ENCODE measurements around the gene TFAP2A. TPM values are rescaled to one million over a fixed set of nuclear protein-coding genes. Genes with fewer than 3 reads are reported as not detected.

TFAP2A gene
- total and polyA plus RNA-seq, 7 donors: 0.13 to 0.36 (median 0.27) TPM; not detected in 2

DNA sequence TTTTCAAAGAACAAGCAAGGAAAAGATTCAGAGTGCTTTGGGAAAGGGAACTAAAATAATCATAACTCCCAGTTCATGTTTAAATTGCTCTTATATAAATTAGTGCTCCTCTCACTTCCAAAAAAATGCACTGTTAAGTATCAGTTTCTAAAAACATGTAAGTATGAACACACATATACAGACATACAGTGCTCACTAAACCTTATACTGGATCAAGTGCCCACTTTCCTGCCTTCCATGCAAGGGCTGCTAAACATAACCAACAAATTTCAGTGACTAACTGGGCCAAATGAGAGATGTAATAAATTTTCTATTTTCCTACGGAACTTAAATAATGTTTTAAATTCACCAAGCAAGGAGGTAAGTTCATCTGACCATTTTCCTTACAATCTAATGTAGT is 6.4 kb downstream of the TFAP2A start:
- Histone ChIP-seq H3K4me1 (peaks cover 0 to 34% (median 30%) of the 10 kb centered on the region in 4 donors), H3K27me3 (peaks cover 47 to 70% (median 58%) of the 10 kb centered on the region in 3 donors), H3K9me3 (peaks cover 0 to 4% (median 0%) of the 10 kb centered on the region in 4 donors), H3K36me3 (no peaks in the 10 kb centered on the region), H3K4me3 (no peak overlapping the region), H3K27ac (no peak overlapping the region)
- TF ChIP-seq POLR2A (IDR thresholded peaks at IDR 0.05) (no peak), POLR2AphosphoS5 (IDR thresholded peaks at IDR 0.05) (no peak)
- TF ChIP-seq, protein P1, sequence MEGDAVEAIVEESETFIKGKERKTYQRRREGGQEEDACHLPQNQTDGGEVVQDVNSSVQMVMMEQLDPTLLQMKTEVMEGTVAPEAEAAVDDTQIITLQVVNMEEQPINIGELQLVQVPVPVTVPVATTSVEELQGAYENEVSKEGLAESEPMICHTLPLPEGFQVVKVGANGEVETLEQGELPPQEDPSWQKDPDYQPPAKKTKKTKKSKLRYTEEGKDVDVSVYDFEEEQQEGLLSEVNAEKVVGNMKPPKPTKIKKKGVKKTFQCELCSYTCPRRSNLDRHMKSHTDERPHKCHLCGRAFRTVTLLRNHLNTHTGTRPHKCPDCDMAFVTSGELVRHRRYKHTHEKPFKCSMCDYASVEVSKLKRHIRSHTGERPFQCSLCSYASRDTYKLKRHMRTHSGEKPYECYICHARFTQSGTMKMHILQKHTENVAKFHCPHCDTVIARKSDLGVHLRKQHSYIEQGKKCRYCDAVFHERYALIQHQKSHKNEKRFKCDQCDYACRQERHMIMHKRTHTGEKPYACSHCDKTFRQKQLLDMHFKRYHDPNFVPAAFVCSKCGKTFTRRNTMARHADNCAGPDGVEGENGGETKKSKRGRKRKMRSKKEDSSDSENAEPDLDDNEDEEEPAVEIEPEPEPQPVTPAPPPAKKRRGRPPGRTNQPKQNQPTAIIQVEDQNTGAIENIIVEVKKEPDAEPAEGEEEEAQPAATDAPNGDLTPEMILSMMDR (IDR thresholded peaks at IDR 0.05): no peak
- DNase-seq: no peak
- WGBS, 2 donors: 12 to 22% methylated on average over 1 of the region's 1 CpG
- intact Hi-C loops (cut with DNase I): no loop called here

DNA sequence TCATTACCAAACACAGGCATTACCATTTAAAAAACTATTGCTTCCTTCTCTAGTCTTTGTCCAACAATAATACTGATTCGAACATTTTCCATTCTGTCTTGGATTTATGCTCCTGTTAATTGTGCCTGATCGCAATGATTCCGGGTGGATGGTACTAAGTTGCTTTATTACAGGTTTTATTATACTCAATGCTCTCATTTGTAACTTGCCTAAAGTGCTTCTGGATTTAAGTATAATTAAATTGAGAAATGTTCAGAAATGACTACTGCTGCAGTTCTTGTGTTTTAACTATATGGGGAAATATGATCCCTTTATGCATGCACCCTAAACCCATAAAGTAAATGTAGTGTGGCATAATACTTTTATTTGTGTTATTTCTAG is 7.2 kb downstream of the TFAP2A start:
- no peak for TF ChIP-seq POLR2A (IDR thresholded peaks at IDR 0.05)
- no peak for TF ChIP-seq POLR2AphosphoS5 (IDR thresholded peaks at IDR 0.05)
- TF ChIP-seq, protein P1 (IDR thresholded peaks at IDR 0.05): no peak
- no peak for TF ChIP-seq EP300 (IDR thresholded peaks at IDR 0.05)
- Histone ChIP-seq H3K4me1 (peaks cover 0 to 32% (median 27%) of the 10 kb centered on the region in 4 donors), H3K9me3 (peaks cover 0 to 4% (median 0%) of the 10 kb centered on the region in 4 donors), H3K4me3 (no peak overlapping the region), H3K36me3 (no peaks in the 10 kb centered on the region), H3K27me3 (peaks cover 40 to 64% (median 50%) of the 10 kb centered on the region in 3 donors), H3K27ac (no peak overlapping the region)
- no peak for DNase-seq
- intact Hi-C loops (cut with DNase I): no loop called here
- 11 to 23% methylated on average over 3 of the region's 3 CpGs for WGBS, 2 donors

DNA sequence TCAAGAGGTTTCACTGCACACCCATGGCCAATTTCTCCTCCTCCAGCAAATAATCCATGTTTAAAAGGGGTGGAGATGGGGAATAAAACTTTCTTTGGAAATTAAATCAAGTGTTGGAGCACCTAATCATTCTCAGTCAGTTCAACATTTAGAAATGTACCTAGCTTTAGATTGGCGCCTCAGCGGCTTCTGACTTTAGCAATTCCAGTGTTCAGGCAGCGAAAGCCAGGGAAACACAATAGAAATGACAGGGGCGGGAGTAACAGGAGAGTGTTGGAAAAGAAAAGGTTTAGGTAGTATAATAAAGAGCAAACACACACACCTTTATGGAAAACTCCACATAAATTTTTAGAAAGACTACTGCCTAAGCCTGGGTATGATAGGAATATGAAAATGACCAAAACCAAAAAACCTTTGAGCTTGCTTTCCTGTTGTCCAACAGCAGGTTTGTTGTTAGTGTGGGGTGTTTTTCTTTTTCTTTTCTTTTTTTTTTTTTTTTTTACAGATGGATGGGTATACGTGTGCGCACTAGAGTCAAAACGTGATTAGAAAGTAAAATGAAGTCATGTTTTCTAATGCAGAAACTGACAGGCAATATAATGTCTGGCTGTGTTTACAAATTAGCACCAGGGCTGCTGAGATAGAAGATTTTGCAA is 7.7 kb downstream of the TFAP2A start:
- H3K9me3 ChIP-seq: peaks cover 0 to 4% (median 0%) of the 10 kb centered on the region in 4 donors
- WGBS, 2 donors: 16 to 24% methylated on average over 7 of the region's 7 CpGs

DNA sequence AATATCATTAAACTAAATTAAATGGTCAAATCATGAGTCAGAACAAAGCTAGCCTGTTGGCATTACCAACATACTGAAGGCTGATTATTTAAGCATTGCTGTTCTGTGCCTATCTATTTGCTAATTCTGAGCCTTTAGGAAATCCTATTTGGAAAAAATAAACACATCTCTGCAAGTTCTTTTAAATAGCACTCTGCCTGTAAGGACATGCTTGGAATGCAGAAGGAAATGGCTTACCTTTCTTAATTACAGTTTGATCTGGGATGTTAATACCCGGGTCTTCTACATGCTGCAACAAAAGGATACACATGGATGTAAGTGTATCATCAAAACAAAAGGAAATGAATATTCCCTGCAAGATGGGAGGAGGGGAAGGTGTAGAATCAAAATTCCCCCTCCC is 8.3 kb downstream of the TFAP2A start:
- H3K4me3 ChIP-seq: no peak overlapping the region
- DNase-seq: no peak
- intact Hi-C loops (cut with DNase I): no loop called here
- peaks cover 39 to 65% (median 45%) of the 10 kb centered on the region in 3 donors for H3K27me3 ChIP-seq
- no peak overlapping the region for H3K27ac ChIP-seq
- H3K36me3 ChIP-seq: no peaks in the 10 kb centered on the region
- TF ChIP-seq EP300 (IDR thresholded peaks at IDR 0.05) (no peak), POLR2AphosphoS5 (IDR thresholded peaks at IDR 0.05) (no peak), POLR2A (IDR thresholded peaks at IDR 0.05) (no peak)
- TF ChIP-seq, protein P1 (IDR thresholded peaks at IDR 0.05): no peak
- WGBS, 2 donors: 12 to 38% methylated on average over 1 of the region's 1 CpG
- peaks cover 0 to 4% (median 0%) of the 10 kb centered on the region in 4 donors for H3K9me3 ChIP-seq
- peaks cover 0 to 25% (median 23%) of the 10 kb centered on the region in 4 donors for H3K4me1 ChIP-seq

More for the DNA sequence above, 7.7 kb downstream of the TFAP2A start:
- H3K27ac ChIP-seq: no peak overlapping the region
- intact Hi-C loops (cut with DNase I): no loop called here
- no peak for TF ChIP-seq EP300 (IDR thresholded peaks at IDR 0.05)
- TF ChIP-seq, protein P1 (IDR thresholded peaks at IDR 0.05): no peak
- TF ChIP-seq POLR2AphosphoS5 (IDR thresholded peaks at IDR 0.05): no peak
- no peak for TF ChIP-seq POLR2A (IDR thresholded peaks at IDR 0.05)
- H3K4me1 ChIP-seq: peaks cover 0 to 28% (median 26%) of the 10 kb centered on the region in 4 donors
- H3K4me3 ChIP-seq: no peak overlapping the region
- H3K36me3 ChIP-seq: no peaks in the 10 kb centered on the region
- H3K27me3 ChIP-seq: peaks cover 39 to 65% (median 48%) of the 10 kb centered on the region in 3 donors
- no peak for DNase-seq
